Inflammatory macrophage treated with lipopolysaccharide for 4 hours (primary cell): ENCODE data around the gene PLA2G6.
"Not testable (repeated sequence)": the region's sequence is repeated elsewhere in the genome, so short reads cannot be mapped to it uniquely, and the experiment has no call there.

Source experiments
- DNase-seq: peaks from one replicate; pipeline ENCODE4 v3.0.0-alpha.2; 2020

PLA2G6 gene

DNA sequence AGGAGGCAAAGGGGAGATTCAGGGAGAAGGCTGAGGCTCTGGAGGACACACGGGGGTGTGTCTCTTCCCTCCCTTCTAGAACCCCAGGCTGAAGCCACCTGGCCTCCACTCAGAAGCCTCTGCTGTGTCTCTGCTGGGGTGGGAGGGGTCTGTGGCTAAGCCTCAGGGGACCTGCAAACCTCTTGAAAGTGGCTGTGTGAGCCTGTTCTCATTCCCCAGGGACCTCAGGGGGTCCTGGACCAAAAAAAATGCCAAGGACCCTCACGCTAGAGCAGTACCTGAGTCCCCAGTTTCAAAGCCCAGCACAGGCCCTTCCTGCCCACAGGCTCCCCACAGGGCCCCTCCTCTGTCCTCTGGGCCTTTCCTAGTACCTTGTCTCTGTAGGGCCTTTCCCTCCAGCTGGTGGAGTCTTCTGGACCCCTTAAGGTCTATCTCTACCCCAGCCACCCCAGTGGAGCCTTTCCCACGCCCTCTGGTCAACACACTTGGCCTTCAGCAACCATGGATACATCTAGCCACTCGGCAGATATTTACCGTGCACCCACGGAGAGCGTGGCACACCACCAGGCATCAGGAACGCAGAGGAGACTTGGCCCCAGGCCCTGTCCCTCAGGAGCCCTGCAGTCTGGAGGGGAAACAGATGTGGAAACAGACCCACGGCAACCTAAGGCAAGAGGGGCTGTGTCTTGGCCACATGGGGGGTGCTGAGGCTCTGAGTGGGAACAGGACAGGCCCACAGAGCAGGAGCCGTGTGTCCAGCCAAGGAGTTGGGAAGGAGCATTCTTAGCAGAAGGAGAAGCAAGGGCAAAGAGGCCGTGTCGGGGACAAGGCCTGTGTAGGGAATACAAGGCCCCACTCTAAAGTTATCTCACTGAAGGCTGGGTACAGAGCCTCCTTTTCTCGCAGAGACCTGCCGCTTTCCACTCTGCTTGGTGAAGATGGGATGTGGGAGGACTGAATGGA, 18.5 kb downstream of the PLA2G6 start:
- no peak for DNase-seq

DNA sequence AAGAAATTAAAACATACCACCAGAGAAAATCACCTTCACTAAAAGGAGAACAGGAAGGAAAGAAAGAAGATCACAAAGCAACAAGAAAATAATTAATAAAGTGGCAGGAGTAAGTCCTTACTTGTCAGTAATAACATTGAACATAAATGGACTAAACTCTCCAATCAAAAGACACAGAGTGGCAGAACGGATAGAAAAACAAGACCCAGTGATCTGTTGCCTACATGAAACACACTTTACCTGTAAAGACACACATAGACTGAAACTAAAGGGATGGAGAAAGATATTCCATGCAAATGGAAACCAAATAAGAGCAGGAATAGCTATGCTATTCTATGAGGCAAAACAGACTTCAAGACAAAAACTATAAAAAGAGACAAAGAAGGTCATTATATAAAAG, 25.9 kb downstream of the PLA2G6 start:
- no peak for DNase-seq

DNA sequence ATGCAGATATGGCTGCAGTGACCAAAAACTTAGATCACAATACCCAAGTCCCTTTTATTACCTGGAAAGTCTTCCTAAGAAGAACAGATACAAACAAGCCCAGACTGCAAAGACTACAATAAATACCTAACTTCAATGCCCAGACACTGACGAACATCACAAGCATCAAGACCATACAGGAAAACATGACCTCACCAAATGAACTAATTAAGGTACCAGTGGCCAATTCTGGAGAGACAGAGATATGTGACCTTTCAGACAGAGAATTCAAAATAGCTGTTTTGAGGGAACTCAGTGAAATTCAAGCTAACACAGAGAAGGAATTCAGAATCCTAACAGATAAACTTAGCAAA, 27.1 kb downstream of the PLA2G6 start:
- not testable (repeated sequence) for DNase-seq

DNA sequence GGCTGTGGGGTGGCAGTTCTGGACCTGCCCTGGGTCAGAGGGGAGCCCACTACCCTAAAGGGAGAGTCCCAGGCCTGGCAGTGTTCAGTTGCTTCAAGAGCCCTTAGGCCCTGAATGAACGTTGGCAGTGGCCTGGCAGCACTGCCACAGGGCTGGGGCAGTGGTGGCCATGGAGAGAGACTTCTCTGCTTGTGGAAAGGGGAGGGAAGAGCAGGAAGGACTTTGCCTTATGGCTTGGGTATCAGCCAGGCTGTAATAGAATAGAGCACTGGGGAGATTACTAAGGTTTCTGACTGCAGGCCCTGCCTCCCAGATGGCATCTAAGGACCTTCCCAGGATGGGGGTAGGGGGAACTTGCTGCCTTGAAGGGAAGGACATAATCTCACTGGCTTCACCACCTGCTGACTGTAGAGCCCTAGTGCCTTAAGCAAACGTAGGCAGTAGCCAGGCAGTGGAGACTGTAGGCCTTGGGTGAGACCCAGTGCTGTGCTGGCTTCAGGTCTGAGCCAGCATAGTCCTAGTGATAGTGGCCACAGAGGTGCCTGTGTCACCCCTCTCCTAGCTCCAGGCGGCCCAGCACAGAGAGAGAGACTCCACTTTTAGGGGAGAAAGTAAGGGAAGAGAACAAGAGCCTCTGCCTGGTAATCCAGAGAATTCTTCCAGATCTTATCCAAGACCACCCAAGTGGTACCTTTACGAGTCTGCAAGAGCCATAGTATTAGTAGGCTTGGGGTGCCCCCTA, 27.6 kb downstream of the PLA2G6 start:
- DNase-seq: no peak

DNA sequence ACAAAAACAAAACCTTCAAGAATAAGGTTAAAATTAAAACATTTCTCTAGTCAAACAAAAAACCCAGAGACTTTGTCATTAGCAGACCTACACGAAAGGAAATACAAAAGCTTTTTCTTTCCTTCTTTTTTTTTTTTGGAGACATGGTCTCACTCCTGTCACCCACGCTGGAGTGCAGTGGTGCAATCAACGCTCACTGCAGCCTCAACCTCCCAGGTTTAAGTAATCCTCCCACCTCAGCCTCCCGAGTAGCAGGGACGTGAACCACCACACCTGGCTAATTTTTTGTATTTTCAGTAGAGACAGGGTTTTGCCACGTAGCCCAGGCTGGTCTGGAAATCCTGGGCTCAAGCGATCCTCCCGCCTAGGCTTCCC, 30.5 kb downstream of the PLA2G6 start:
- no peak for DNase-seq

DNA sequence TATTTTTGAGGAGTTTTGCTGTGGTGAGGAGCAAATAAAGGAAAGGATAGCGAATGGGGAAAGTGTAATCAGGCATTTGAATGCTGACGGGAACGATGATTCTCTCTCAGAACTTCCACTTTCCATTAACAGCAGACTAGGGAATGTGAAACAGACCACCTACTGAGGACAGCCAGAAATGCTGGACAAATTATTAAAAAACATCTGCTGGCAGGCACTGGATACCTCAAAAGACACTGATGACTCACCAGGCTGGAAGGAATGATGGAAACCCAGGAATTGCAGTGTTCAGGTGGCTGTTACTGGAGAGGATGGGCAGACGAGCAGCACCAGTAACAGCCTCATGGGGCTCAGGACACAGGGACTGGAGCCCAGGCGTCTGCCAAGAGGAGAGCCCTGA, 33.4 kb downstream of the PLA2G6 start:
- DNase-seq: peak; percentile 56

DNA sequence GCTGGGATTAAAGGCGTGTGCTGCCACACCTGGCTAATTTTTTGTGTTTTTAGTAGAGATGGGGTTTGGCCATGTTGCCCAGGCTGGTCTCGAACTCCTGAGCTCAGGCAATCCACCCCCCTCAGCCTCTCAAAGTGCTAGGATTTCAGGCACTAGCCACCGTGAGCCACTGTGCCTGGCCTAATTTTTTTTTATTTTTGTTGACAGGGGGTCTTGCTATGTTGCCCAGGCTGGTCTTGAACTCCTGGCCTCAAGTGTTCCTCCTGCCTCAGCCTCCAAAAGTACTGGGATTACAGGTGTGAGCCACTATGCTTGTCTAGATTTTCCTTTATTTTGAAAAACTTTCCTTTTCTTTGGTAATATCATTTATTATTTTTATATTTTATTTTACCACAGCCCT, 35.5 kb downstream of the PLA2G6 start:
- DNase-seq: not testable (repeated sequence)

DNA sequence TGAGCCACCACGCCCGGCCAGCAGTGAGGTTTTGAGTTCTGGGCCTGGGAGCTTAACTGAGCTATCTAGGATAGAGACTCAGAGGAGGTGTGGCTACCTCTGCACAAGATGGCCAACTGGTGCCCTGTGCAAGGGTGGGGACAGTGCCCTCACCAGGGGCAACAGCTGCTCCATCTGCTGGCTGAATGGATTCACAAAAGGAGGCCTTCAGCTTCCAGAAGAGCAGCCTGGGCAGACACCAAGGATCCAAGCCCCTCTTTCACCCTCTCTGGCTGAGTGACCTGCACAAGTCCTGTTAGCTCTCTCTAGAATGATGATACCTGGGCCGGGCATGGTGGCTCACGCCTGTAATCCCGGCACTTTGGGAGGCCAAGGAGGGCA, 37.6 kb downstream of the PLA2G6 start:
- DNase-seq: peak; percentile 23

DNA sequence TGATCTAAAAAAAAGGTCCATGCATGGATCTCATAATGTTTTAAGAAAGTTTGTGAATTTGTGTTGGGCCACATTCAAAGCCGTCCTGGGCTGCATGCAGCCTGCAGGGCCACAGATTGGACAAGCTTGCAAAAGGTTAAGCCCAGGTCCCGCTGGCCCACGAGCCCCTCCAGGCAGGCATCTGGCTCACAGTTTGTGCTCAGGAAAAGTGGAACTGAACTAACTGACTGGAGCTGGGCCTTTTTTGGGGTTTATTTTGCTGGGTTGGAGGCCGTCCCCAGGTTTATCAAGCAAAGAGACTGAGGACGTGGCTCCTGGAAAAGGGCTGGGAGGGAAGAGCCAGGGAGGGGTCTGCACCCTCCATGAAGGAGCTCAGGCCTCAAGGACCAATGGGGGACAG, 39.0 kb downstream of the PLA2G6 start:
- no peak for DNase-seq

DNA sequence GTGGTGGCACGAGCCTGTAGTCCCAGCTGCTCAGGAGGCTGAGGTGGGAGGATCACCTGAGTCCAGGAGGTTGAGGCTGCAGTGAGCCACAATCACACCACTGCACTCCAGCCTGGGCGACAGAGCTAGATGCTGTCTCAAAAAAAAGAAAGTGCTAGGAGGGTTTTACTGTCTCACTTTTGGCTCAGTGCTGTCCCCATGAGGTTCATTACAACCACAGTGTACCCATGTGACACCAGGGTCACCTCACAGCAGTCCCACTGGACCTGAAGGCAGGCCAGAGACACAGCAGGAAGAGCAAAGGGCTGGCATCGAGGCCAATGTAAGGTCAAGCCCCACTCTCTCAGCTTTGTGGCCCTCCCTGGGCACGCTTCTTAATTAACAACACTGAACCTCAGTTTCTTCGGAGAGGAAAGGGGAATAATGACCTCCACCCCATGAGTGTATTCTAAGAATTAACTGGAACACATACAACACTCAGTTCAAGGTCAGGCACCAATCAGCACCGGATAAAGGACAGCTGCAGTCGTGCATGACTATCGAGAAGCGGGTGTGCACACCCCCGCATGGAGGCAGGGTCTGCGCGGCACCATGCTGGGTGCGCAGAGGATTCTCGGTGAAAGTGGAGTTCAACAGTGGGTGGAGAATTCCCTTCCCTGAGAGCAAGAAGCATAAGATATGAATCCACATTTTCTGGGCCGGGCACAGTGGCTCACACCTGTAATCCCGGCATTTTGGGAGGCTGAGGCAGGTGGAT, 40.2 kb downstream of the PLA2G6 start:
- DNase-seq: no peak

DNA sequence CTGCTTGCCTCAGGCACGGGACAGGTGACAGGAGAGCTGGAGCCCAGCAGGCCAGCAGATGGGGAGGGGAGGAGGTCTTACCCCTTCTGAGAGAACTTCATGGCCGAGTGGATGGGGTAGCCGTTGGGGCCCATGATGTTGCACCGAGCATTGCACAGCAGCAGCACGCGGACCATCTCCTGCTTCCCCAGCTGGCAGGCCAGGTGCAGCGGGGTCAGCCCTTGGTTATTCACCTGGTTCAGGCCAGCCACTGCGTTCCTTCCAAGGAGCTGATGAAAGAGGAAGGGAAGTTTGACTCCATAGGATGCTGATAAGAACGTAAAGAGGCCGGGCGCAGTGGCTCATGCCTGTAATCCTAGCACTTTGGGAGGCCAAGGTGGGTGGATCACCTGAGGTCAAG, 41.7 kb downstream of the PLA2G6 start:
- no peak for DNase-seq

DNA sequence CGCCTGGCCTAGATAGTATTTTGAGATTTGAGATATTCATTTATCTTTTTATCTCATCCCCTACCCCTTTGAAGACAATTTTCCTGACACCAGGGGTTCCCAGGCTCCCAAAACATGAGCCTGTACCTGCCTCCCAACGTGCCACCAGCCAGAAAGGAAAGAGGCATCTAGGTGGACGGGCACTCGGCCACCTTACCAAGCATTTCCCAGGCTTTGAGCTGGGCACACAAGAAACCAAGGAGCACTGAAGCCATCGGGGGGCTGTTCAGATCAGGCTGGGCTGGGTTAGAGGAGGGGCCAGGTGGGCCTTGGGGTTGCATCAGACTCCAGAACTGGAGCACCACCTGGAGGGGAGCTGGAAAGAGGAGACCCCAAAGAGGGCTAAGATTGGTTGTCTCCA, 42.7 kb downstream of the PLA2G6 start:
- no peak for DNase-seq

DNA sequence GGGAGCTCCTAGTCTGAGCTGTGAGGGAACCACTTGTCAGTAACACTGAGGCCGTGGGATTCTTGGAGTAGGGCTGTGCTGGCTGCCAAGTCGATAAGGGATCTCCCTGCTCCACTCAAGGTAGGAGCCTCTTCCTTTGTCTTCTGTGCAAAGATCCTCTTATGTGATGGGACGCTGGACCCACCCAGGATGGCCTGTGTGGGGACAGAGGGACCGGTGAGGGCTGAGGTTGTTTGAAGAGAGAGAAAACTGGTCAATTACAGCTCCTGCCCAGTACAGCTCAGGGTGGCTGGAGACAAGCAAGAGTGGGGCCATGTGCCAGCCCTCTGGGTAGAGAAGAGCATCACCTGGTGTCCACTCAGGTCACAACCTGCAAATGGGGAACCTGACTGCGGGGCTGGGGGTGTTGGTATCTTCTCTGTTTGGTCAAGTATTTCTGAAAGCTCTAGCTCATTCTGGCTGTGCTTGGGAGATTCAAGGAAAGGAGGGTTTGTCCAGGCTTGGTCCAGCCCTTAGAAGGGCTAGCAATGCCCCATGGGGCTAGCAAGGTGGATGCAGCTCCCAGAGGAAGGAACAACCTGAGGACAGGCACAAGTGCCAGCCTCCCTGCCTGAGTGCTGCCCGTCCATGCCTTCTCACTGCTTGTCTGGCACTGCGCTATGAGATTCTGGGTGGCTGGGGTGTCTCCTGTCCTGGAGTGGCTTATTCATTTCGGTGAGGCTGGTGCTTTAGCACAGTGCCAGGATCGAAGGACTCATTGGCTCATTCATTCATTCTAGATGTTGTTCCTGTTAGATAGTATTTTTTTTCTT, 43.5 kb downstream of the PLA2G6 start:
- no peak for DNase-seq

DNA sequence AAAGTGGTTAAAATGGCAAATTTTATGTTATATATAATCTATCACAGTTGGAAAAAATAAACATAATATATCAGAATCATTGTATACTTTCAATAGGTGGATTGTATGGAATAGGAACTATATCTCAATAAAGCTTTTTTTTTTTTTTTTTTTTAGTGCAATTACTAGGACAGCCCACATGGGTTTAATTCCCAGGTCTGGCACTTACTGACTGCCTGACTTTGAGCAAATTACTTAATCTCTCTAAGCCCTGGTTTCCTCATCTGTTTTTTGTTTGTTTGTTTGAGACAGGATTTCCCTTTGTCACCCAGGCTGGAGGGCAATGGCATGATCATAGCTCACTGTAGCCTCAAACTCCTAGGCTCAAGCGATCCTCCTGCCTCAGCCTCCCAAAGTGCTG, 45.0 kb downstream of the PLA2G6 start:
- DNase-seq: peak; percentile 28

DNA sequence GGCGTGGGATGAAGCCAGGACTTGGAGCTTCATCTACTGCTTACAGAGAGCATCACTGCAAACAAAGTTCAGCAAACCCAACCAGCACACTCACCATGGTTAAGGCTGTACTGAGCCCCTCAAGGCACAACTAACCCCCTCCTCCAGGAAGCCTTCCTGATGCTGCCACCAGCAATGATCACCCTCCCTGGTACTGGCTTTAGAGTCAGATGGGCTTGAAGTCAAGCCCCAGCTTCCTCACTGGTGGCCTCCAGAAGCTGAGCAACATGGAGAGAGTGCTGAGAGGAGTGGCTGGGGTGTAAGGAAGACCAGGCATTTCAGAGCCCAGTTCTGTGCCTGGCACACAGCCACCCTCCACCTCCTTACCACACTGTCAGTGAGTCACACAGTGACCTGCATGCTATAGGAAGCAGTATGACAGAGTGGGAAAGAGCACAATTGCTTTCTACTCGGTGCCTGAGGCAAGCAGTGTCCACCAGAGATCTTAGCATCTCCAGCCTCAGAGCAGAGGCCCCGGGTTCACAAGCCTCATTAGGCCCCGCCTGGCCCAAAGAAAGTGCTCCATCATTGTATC, 46.4 kb downstream of the PLA2G6 start:
- DNase-seq: peak; percentile 81

DNA sequence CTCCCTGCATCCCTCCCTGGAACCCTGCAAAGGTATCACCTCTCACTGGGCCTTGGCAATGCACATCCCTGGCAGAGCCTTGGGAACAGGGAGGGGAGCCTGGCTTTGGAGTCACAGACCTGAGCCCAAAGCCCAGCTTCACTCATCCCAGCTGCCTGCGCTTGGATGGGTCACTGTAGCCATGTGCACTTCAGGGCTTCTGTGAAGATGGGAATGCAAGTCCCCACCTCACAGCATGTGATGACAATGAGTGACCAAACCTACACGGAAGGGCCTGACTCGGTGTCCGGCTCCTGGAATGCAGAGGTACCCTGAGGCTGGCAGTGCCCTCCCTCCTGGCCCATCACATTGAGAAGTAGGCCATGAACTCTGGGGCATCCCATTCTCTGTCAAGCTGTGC, 48.3 kb downstream of the PLA2G6 start:
- no peak for DNase-seq

DNA sequence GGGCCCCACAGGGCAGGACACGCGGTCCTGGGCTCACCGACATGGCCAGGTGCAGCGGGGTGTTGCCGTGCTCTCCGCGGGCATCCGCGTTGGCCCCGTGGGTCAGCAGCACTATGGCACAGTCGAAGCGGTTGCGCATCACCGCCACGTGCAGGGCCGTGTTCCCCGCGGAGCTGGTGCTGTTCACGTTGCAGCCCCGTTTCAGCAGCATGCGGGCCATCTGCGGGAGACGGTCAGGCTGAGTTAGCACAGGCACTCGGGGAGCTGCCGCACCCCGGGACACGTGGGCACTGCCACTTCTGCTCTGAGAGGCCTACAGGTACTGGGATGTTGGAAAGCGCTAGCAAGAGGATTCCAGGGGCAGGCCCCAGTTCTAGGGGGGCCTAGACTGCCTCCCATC, 48.8 kb downstream of the PLA2G6 start:
- no peak for DNase-seq

DNA sequence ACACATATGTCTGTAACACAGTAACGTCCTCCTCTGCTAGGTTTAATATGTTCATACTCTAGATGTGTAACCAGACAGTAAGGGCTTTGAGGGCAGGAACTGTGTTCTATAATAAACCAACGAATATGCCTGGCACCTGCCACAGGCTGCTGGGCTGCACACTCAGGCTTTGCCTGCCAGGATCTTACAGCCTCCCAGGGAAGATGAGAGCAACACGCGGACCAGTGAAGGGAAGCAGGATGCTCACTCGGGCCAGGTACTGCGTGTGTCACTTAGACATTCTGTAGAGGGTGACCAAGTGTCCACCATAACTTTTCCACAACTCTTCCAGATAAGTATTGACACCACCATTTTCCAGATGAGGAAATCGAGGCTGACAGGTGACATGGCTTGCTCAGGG, 49.5 kb downstream of the PLA2G6 start:
- DNase-seq: no peak

DNA sequence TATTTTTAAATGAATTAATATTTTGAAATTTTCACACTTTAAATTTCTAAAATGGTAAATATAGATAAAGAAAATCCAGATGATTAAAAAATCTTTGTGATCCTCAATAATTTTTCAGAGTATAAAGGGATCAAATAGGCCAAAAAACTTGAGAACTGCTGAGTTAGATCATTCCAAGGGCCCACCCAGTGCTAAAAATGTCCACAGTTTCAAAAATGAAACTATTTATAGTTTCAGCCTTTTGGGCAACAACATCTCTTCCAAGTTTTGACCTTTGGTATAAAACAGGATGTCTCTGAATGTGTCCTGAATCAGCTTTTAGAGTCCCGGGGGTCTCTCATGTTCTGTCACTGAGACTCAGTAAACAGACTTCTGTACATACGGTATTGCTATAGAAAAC, 50.2 kb downstream of the PLA2G6 start:
- no peak for DNase-seq

DNA sequence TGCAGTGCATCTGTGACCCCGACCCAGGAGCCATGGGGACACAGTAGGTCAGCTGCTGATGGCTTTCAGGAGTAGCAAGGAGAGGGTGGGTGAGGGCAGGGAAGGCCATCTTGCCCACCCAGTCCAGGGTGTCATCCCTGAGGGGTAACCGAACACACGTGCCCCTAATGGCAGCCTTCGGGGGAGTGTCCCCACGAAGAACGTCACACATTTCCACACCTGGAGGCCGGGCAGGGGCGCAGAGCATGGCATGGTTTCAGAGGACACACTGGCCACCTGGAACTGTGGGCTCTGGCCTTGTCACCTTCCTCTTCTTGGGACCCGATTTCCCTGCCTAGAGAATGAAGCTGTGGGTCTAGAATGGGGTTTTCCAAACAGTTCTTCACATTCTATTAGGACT, 51.8 kb downstream of the PLA2G6 start:
- no peak for DNase-seq

DNA sequence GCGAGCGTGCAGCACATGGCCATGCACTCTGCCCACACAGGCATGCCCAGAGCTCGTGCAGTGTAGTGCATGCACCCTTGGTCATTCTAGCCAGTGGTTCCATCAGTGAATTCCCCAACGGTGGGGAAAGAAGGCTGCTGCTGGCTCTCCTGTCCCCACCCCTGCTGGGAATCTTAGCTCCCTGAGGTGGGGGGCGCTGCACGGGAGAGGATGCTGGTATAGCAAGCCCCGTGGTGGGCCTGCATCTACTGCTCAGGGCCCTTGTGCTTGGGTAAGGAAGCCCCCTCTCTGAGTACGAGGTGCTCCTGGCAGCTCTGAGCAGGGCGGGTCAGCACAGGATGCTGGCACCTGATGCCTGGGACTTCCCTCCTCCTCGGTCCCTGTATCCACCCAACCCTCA, 52.6 kb downstream of the PLA2G6 start:
- no peak for DNase-seq

DNA sequence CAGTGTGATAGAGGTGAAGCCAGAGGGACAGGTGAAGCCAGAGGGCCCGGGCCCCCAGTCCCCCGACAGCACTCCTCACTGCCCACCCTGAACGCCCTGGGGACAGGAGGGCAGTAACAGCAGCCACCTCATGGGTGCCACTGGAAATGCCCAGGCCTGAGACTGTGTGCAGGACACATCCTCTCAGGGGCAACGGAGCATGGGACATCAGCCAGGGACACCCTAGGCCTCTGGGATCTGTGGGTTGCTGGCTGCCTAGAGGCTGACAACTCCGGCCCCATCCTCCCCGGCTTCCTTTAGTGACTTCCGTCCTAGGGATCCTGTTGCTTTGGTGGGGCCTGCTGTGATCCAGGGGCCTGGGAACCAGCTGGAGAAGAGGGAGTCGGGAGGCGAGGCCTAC, 53.8 kb downstream of the PLA2G6 start:
- no peak for DNase-seq
